Stomach (tissue), 9 donors: ENCODE data around the gene NEU3. TPM values are rescaled to one million over a fixed set of nuclear protein-coding genes. Genes with fewer than 3 reads are reported as not detected.
A peak's percentile ranks its signal among the peaks of the same experiment; 100 is the strongest.

ENCODE experiments used
- DNase-seq, 2 donors: peaks; one replicate each; pipeline versions ENCODE4 v3.0.0 to v3.0.0-alpha.2; 2013 to 2019
- H3K27ac ChIP-seq, 5 donors: fragments of 200-600 bp in 4 of 5; sonication (generic) in 4 of 5; one replicate each; pipeline ENCODE4 v1.5.1; 2013 to 2019; ENCODE audit warnings: mild to moderate bottlenecking in 1 of 5, moderate library complexity in 1 of 5
- H3K27me3 ChIP-seq, 3 donors: fragments of 200-600 bp; sonication (generic); one replicate each; pipeline ENCODE4 v1.5.1; 2017 to 2019; ENCODE audit warnings: mixed run types in 1 of 3
- H3K36me3 ChIP-seq, 4 donors: fragments of 200-600 bp; sonication (generic); 1 replicate in 3 of 4; 2 replicates in 1 of 4; pipeline ENCODE4 v1.5.1; 2016 to 2019
- H3K4me1 ChIP-seq, 4 donors: fragments of 200-600 bp; sonication (generic); one replicate each; pipeline ENCODE4 v1.5.1; 2016 to 2019
- H3K4me3 ChIP-seq, 4 donors: fragments of 200-600 bp; sonication (generic) in 3 of 4; one replicate each; pipeline ENCODE4 v1.5.1; 2016 to 2019; ENCODE audit warnings: mild to moderate bottlenecking in 1 of 4
- H3K9me3 ChIP-seq, 4 donors: fragments of 200-600 bp; sonication (generic); one replicate each; pipeline ENCODE4 v1.5.1; 2016 to 2019
- CTCF ChIP-seq, 7 experiments: fragments of 450-650 bp in 4 of 7; fragments of 200-600 bp in 3 of 7; sonication (generic) in 3 of 7; IDR thresholded peaks; one replicate each; pipeline ENCODE4 v1.5.1; 2016 to 2019; ENCODE audit warnings: antibody characterized with exemption in 7 of 7, control low read depth in 2 of 7, mild to moderate bottlenecking in 1 of 7
- EP300 ChIP-seq: sonication (generic); formaldehyde crosslinking; IDR thresholded peaks from one replicate; pipeline ENCODE4 v1.6.1; 2017; ENCODE audit warnings: antibody characterized with exemption
- POLR2A ChIP-seq, 4 donors: fragments of 450-650 bp; IDR thresholded peaks; one replicate each; pipeline ENCODE4 v1.6.1; 2016; ENCODE audit warnings: antibody characterized with exemption in 4 of 4, control low read depth in 2 of 4, mild to moderate bottlenecking in 1 of 4, moderate library complexity in 1 of 4
- POLR2AphosphoS5 ChIP-seq, 3 donors: sonication (generic); formaldehyde crosslinking; IDR thresholded peaks; one replicate each; pipeline ENCODE4 v1.6.1; 2016; ENCODE audit warnings: antibody characterized with exemption in 3 of 3
- WGBS, 5 donors: extraction: QIAGEN DNeasy Blood & Tissue Kit in 3 of 5; methylation state at CpG; one replicate each; pipeline versions ENCODE4 v1.1.5 to v1.1.7; 2013 to 2018; 5-methylcytosine and 5-hydroxymethylcytosine counted together
- intact Hi-C: fragments of 100-400 bp; cut with DNase I; formaldehyde crosslinking; loops from one replicate; pipeline ENCODE4 v1.15.1; 2023; ENCODE audit warnings: low total_unique reads
- polyA plus RNA-seq, 3 donors: library from polyadenylated mRNA; stranded (reverse); fragments of 200-250 nt; gene quantifications; one replicate each; pipeline ENCODE4 v1.2.3, GENCODE V29; 2013
- total RNA-seq, 5 donors: library from RNA; depleted of rRNA; stranded (reverse); fragments of >200 nt; gene quantifications; one replicate each; pipeline versions ENCODE4 v1.1.0 to v1.2.3, GENCODE V29; 2014 to 2016
- donor health status: healthy with polysubstance abuse.
- donor health status: Bipolar disorder and iron deficiency.
- donor health status: healthy.

The NEU3 gene
- total and polyA plus RNA-seq, 8 donors: 0.58 to 33.5 (median 3.7) TPM

GRCh38 chr11:74948546-74948897 lies 40.2 kb upstream of the NEU3 start:
- Histone ChIP-seq H3K9me3 (no peaks in the 10 kb centered on the region), H3K27ac (peak overlapping the region; percentile 52 to 91 (median 86)), H3K4me1 (peaks cover 27 to 74% (median 50%) of the 10 kb centered on the region in 4 donors), H3K36me3 (peaks cover 0 to 16% (median 14%) of the 10 kb centered on the region in 4 donors), H3K27me3 (no peaks in the 10 kb centered on the region), H3K4me3 (peak overlapping the region; percentile 71 to 91 (median 86))
- no peak for DNase-seq
- 1 to 3% (median 2%) methylated on average over 9 of the region's 9 CpGs for WGBS, 5 donors
- intact Hi-C loops: no loop called here
- no peak for TF ChIP-seq EP300
- TF ChIP-seq CTCF (IDR thresholded peaks at IDR 0.05): no peak
- TF ChIP-seq POLR2AphosphoS5 (IDR thresholded peaks at IDR 0.05): no peak
- TF ChIP-seq POLR2A (IDR thresholded peaks at IDR 0.05): no peak

GRCh38 chr11:74948898-74949752 lies 39.6 kb upstream of the NEU3 start, which contains the start of the genes SPCS2 and XRRA1:
TSS of gene SPCS2 (plus strand) at chr11:74949266. CDS start at chr11:74949286, 20 bp downstream.
TSS of gene XRRA1 (minus strand) at chr11:74949091. CDS start at chr11:74940878, 8,213 bp downstream.
- intact Hi-C loops: no loop called here
- WGBS, 5 donors: 0 to 1% (median 0%) methylated on average over 37 to 67 of the region's 67 CpGs
- Histone ChIP-seq H3K27ac (peak within 1 kb of the TSS; percentile 71 to 91 (median 86)), H3K36me3 (peaks cover 0 to 16% (median 11%) of the 10 kb centered on the region in 4 donors), H3K27me3 (no peaks in the 10 kb centered on the region), H3K4me3 (peak within 1 kb of the TSS; percentile 71 to 91 (median 86)), H3K4me1 (peaks cover 27 to 79% (median 52%) of the 10 kb centered on the region in 4 donors), H3K9me3 (no peaks in the 10 kb centered on the region)
- DNase-seq: peak; percentile 99 to 100
- TF ChIP-seq POLR2A (IDR thresholded peaks at IDR 0.05) (no peak), POLR2AphosphoS5 (IDR thresholded peaks at IDR 0.05) (peak; percentile 94 to 99 (median 94))

GRCh38 chr11:74949753-74950137 lies 39.0 kb upstream of the NEU3 start:
- H3K4me1 ChIP-seq: peaks cover 27 to 79% (median 52%) of the 10 kb centered on the region in 4 donors
- WGBS, 5 donors: 0 to 2% (median 1%) methylated on average over 6 of the region's 6 CpGs
- TF ChIP-seq POLR2A (IDR thresholded peaks at IDR 0.05): no peak
- no peak for TF ChIP-seq POLR2AphosphoS5 (IDR thresholded peaks at IDR 0.05)
- TF ChIP-seq EP300: no peak
- TF ChIP-seq CTCF (IDR thresholded peaks at IDR 0.05): no peak
- H3K36me3 ChIP-seq: peaks cover 0 to 14% (median 10%) of the 10 kb centered on the region in 4 donors
- H3K27ac ChIP-seq: peak overlapping the region; percentile 71 to 91 (median 86)
- peak in 1 of 2 donors; percentile 6 for DNase-seq
- peak overlapping the region; percentile 71 to 91 (median 86) for H3K4me3 ChIP-seq
- H3K27me3 ChIP-seq: no peaks in the 10 kb centered on the region
- intact Hi-C loops: no loop called here
- H3K9me3 ChIP-seq: no peaks in the 10 kb centered on the region

- Histone ChIP-seq H3K4me3 (peak overlapping the region; percentile 71 to 91 (median 86)), H3K4me1 (peaks cover 27 to 74% (median 55%) of the 10 kb centered on the region in 4 donors), H3K36me3 (peaks cover 0 to 14% (median 9%) of the 10 kb centered on the region in 4 donors), H3K9me3 (no peaks in the 10 kb centered on the region), H3K27ac (peak overlapping the region in 4 of 5 donors; percentile 84 to 91 (median 88)), H3K27me3 (no peaks in the 10 kb centered on the region)
- WGBS, 5 donors: 61 to 87% (median 68%) methylated on average over 2 of the region's 2 CpGs
- no peak for DNase-seq
- TF ChIP-seq EP300 (no peak), POLR2A (IDR thresholded peaks at IDR 0.05) (no peak), CTCF (IDR thresholded peaks at IDR 0.05) (no peak), POLR2AphosphoS5 (IDR thresholded peaks at IDR 0.05) (no peak)
- intact Hi-C loops: no loop called here
Observed at GRCh38 chr11:74950374-74950969, 38.3 kb upstream of the NEU3 start.
